Suprapubic skin (tissue), 4 donors: ENCODE measurements around the gene KLF13. TPM values are rescaled to one million over a fixed set of nuclear protein-coding genes. Genes with fewer than 3 reads are reported as not detected.

Source experiments
- DNase-seq, 2 donors: peaks; one replicate each; pipeline ENCODE4 v3.0.0-alpha.2; 2019; ENCODE audit warnings: low spot score in 2 of 2
- H3K27ac ChIP-seq: fragments of 200-600 bp; sonication (generic); one replicate; pipeline ENCODE4 v1.5.1; 2019
- H3K27me3 ChIP-seq: fragments of 200-600 bp; sonication (generic); one replicate; pipeline ENCODE4 v1.5.1; 2019
- H3K36me3 ChIP-seq: fragments of 200-600 bp; sonication (generic); one replicate; pipeline ENCODE4 v1.5.1; 2019
- H3K4me1 ChIP-seq: fragments of 200-600 bp; sonication (generic); one replicate; pipeline ENCODE4 v1.5.1; 2019
- H3K4me3 ChIP-seq: fragments of 200-600 bp; sonication (generic); one replicate; pipeline ENCODE4 v1.5.1; 2019; ENCODE audit warnings: mild to moderate bottlenecking
- H3K9me3 ChIP-seq: fragments of 200-600 bp; sonication (generic); one replicate; pipeline ENCODE4 v1.5.1; 2019
- CTCF ChIP-seq, 2 donors: fragments of 200-600 bp in 1 of 2; fragments of 450-650 bp in 1 of 2; sonication (generic) in 1 of 2; IDR thresholded peaks; one replicate each; pipeline ENCODE4 v1.5.1; 2016 to 2019; ENCODE audit warnings: antibody characterized with exemption in 2 of 2, mild to moderate bottlenecking in 1 of 2, moderate library complexity in 1 of 2
- EP300 ChIP-seq: sonication (generic); formaldehyde crosslinking; IDR thresholded peaks from one replicate; pipeline ENCODE4 v1.6.1; 2017; ENCODE audit warnings: antibody characterized with exemption
- POLR2A ChIP-seq, 2 donors: fragments of 450-650 bp; IDR thresholded peaks; one replicate each; pipeline ENCODE4 v1.6.1; 2017; ENCODE audit warnings: antibody characterized with exemption in 2 of 2, mild to moderate bottlenecking in 2 of 2, moderate library complexity in 2 of 2
- POLR2AphosphoS5 ChIP-seq, 3 donors: sonication (generic); formaldehyde crosslinking; IDR thresholded peaks; one replicate each; pipeline ENCODE4 v1.6.1; 2017; ENCODE audit warnings: antibody characterized with exemption in 3 of 3
- WGBS: methylation state at CpG from one replicate; pipeline ENCODE4 v1.1.5; 2018; 5-methylcytosine and 5-hydroxymethylcytosine counted together
- total RNA-seq, 4 donors: library from RNA; depleted of rRNA; stranded (reverse); fragments of >200 nt; gene quantifications; one replicate each; pipeline ENCODE4 v1.1.0, GENCODE V29; 2016

Gene KLF13
- total RNA-seq, 4 donors from 2014 or later: 141 to 162 (median 145) TPM

GRCh38 chr15:31407851-31408250 lies 81.2 kb downstream of the KLF13 start:
- Histone ChIP-seq H3K27me3 (no peaks in the 10 kb centered on the region), H3K4me3 (no peak overlapping the region), H3K9me3 (no peaks in the 10 kb centered on the region), H3K4me1 (peaks cover under 1% of the 10 kb centered on the region), H3K36me3 (no peaks in the 10 kb centered on the region), H3K27ac (no peak overlapping the region)
- DNase-seq: no peak
- TF ChIP-seq POLR2A (IDR thresholded peaks at IDR 0.05) (no peak), CTCF (IDR thresholded peaks at IDR 0.05) (no peak), POLR2AphosphoS5 (IDR thresholded peaks at IDR 0.05) (no peak), EP300 (no peak)

- DNase-seq: no peak
- 97% methylated on average over 3 of the region's 3 CpGs for WGBS
- Histone ChIP-seq H3K27me3 (no peaks in the 10 kb centered on the region), H3K9me3 (no peaks in the 10 kb centered on the region), H3K36me3 (no peaks in the 10 kb centered on the region), H3K4me3 (no peak overlapping the region), H3K27ac (no peak overlapping the region), H3K4me1 (no peaks in the 10 kb centered on the region)
- TF ChIP-seq POLR2AphosphoS5 (IDR thresholded peaks at IDR 0.05) (no peak), EP300 (no peak), POLR2A (IDR thresholded peaks at IDR 0.05) (no peak), CTCF (IDR thresholded peaks at IDR 0.05) (no peak)
These were observed 82.1 kb downstream of the KLF13 start for GRCh38 chr15:31408724-31409123.

GRCh38 chr15:31409171-31409570 lies 82.5 kb downstream of the KLF13 start:
- Histone ChIP-seq H3K4me1 (no peaks in the 10 kb centered on the region), H3K27ac (no peak overlapping the region), H3K36me3 (no peaks in the 10 kb centered on the region), H3K4me3 (no peak overlapping the region), H3K27me3 (no peaks in the 10 kb centered on the region), H3K9me3 (no peaks in the 10 kb centered on the region)
- TF ChIP-seq EP300: no peak
- TF ChIP-seq POLR2A (IDR thresholded peaks at IDR 0.05): no peak
- TF ChIP-seq POLR2AphosphoS5 (IDR thresholded peaks at IDR 0.05): no peak
- no peak for TF ChIP-seq CTCF (IDR thresholded peaks at IDR 0.05)
- DNase-seq: no peak
- 97% methylated on average over 2 of the region's 2 CpGs for WGBS

GRCh38 chr15:31412824-31413223 lies 86.2 kb downstream of the KLF13 start:
- no peaks in the 10 kb centered on the region for H3K9me3 ChIP-seq
- DNase-seq: no peak
- no peaks in the 10 kb centered on the region for H3K36me3 ChIP-seq
- TF ChIP-seq EP300 (no peak), CTCF (IDR thresholded peaks at IDR 0.05) (no peak)
- H3K27ac ChIP-seq: no peak overlapping the region
- no peaks in the 10 kb centered on the region for H3K4me1 ChIP-seq
- WGBS: 51% methylated on average over 2 of the region's 2 CpGs
- no peaks in the 10 kb centered on the region for H3K27me3 ChIP-seq
- no peak overlapping the region for H3K4me3 ChIP-seq

GRCh38 chr15:31415201-31415600 lies 88.6 kb downstream of the KLF13 start:
- 85% methylated on average over 1 of the region's 1 CpG for WGBS
- Histone ChIP-seq H3K9me3 (no peaks in the 10 kb centered on the region), H3K36me3 (no peaks in the 10 kb centered on the region), H3K27ac (no peak overlapping the region), H3K27me3 (no peaks in the 10 kb centered on the region), H3K4me3 (no peak overlapping the region), H3K4me1 (no peaks in the 10 kb centered on the region)
- DNase-seq: no peak
- TF ChIP-seq POLR2A (IDR thresholded peaks at IDR 0.05) (no peak), EP300 (no peak), CTCF (IDR thresholded peaks at IDR 0.05) (no peak), POLR2AphosphoS5 (IDR thresholded peaks at IDR 0.05) (no peak)
